Measurements from ENCODE around the gene COL24A1.
"Not testable (repeated sequence)": the region's sequence is repeated elsewhere in the genome, so short reads cannot be mapped to it uniquely, and the experiment has no call there.

COL24A1 gene

GRCh38 chr1:85801520-85801919 is 355.1 kb downstream of the COL24A1 start:
- H3F3A ChIP-seq (ENCODE audit: insufficient read depth, low read length), result no peaks in the 10 kb centered on the region
- no peak overlapping the region for H3K27ac ChIP-seq (ENCODE audit: low read depth, low read length, poor library complexity, severe bottlenecking)
- no peak overlapping the region for H3K9ac ChIP-seq (ENCODE audit: low read length)
- H3K4me1 ChIP-seq (ENCODE audit: insufficient read depth, low read length, severe bottlenecking), result no peaks in the 10 kb centered on the region
- no peaks in the 10 kb centered on the region for H3K79me2 ChIP-seq (ENCODE audit: insufficient read depth, low read length)
- no peaks in the 10 kb centered on the region for H3K36me3 ChIP-seq (ENCODE audit: insufficient read depth, low read length)
- no peaks in the 10 kb centered on the region for H3K27me3 ChIP-seq (ENCODE audit: insufficient read depth, low read length)
- TF ChIP-seq CTCF (IDR thresholded peaks at IDR 0.05; ENCODE audit: low read length) (no peak), EZH2 (IDR thresholded peaks at IDR 0.05; ENCODE audit: borderline replicate concordance, low read length) (no peak)
- no peak overlapping the region for H3K4me3 ChIP-seq (ENCODE audit: low read depth, low read length, poor library complexity, severe bottlenecking)
- H3K4me2 ChIP-seq (ENCODE audit: low read length), result no peak overlapping the region
- H3K9me3 ChIP-seq (ENCODE audit: low read length), result no peaks in the 10 kb centered on the region
- H3K9me2 ChIP-seq (ENCODE audit: low read depth, low read length), result no peaks in the 10 kb centered on the region
- H2AFZ ChIP-seq (ENCODE audit: low read length), result no peak overlapping the region
- no peaks in the 10 kb centered on the region for H4K20me1 ChIP-seq (ENCODE audit: insufficient read depth, low read length)

- Histone ChIP-seq H3K4me1 (ENCODE audit: insufficient read depth, low read length, severe bottlenecking) (no peaks in the 10 kb centered on the region), H4K20me1 (ENCODE audit: insufficient read depth, low read length) (no peaks in the 10 kb centered on the region), H3K4me3 (ENCODE audit: low read depth, low read length, poor library complexity, severe bottlenecking) (no peak overlapping the region), H3K79me2 (ENCODE audit: insufficient read depth, low read length) (no peaks in the 10 kb centered on the region), H3K9me3 (ENCODE audit: low read length) (no peaks in the 10 kb centered on the region), H3K9ac (ENCODE audit: low read length) (no peak overlapping the region), H3K36me3 (ENCODE audit: insufficient read depth, low read length) (no peaks in the 10 kb centered on the region), H2AFZ (ENCODE audit: low read length) (no peak overlapping the region), H3K27me3 (ENCODE audit: insufficient read depth, low read length) (no peaks in the 10 kb centered on the region), H3K4me2 (ENCODE audit: low read length) (no peak overlapping the region), H3K27ac (ENCODE audit: low read depth, low read length, poor library complexity, severe bottlenecking) (no peak overlapping the region), H3F3A (ENCODE audit: insufficient read depth, low read length) (no peaks in the 10 kb centered on the region), H3K9me2 (ENCODE audit: low read depth, low read length) (no peaks in the 10 kb centered on the region)
- TF ChIP-seq CTCF (IDR thresholded peaks at IDR 0.05; ENCODE audit: low read length) (no peak), EZH2 (IDR thresholded peaks at IDR 0.05; ENCODE audit: borderline replicate concordance, low read length) (no peak)
Measured at GRCh38 chr1:85799737-85800136, 356.8 kb downstream of the COL24A1 start.

- no peak overlapping the region for H2AFZ ChIP-seq (ENCODE audit: low read length)
- H4K20me1 ChIP-seq (ENCODE audit: insufficient read depth, low read length), result no peaks in the 10 kb centered on the region
- no peak overlapping the region for H3K27ac ChIP-seq (ENCODE audit: low read depth, low read length, poor library complexity, severe bottlenecking)
- no peaks in the 10 kb centered on the region for H3K36me3 ChIP-seq (ENCODE audit: insufficient read depth, low read length)
- H3K4me2 ChIP-seq (ENCODE audit: low read length), result no peak overlapping the region
- no peaks in the 10 kb centered on the region for H3K9me3 ChIP-seq (ENCODE audit: low read length)
- no peaks in the 10 kb centered on the region for H3K9me2 ChIP-seq (ENCODE audit: low read depth, low read length)
- no peaks in the 10 kb centered on the region for H3K79me2 ChIP-seq (ENCODE audit: insufficient read depth, low read length)
- no peak overlapping the region for H3K9ac ChIP-seq (ENCODE audit: low read length)
- no peak for TF ChIP-seq EZH2 (IDR thresholded peaks at IDR 0.05; ENCODE audit: borderline replicate concordance, low read length)
- TF ChIP-seq CTCF (IDR thresholded peaks at IDR 0.05; ENCODE audit: low read length), result no peak
- no peaks in the 10 kb centered on the region for H3K27me3 ChIP-seq (ENCODE audit: insufficient read depth, low read length)
- H3K4me3 ChIP-seq (ENCODE audit: low read depth, low read length, poor library complexity, severe bottlenecking), result no peak overlapping the region
- H3F3A ChIP-seq (ENCODE audit: insufficient read depth, low read length), result no peaks in the 10 kb centered on the region
- H3K4me1 ChIP-seq (ENCODE audit: insufficient read depth, low read length, severe bottlenecking), result no peaks in the 10 kb centered on the region
Measured at GRCh38 chr1:85798419-85798818, 358.2 kb downstream of the COL24A1 start.

- H2AFZ ChIP-seq (ENCODE audit: low read length); H3K4me2 ChIP-seq (ENCODE audit: low read length); H3K9me3 ChIP-seq (ENCODE audit: low read length); H3K9ac ChIP-seq (ENCODE audit: low read length); H4K20me1 ChIP-seq (ENCODE audit: insufficient read depth, low read length); H3K27me3 ChIP-seq (ENCODE audit: insufficient read depth, low read length); H3K79me2 ChIP-seq (ENCODE audit: insufficient read depth, low read length); H3K9me2 ChIP-seq (ENCODE audit: low read depth, low read length); H3K4me1 ChIP-seq (ENCODE audit: insufficient read depth, low read length, severe bottlenecking); H3K27ac ChIP-seq (ENCODE audit: low read depth, low read length, poor library complexity, severe bottlenecking); H3K36me3 ChIP-seq (ENCODE audit: insufficient read depth, low read length); H3F3A ChIP-seq (ENCODE audit: insufficient read depth, low read length); H3K4me3 ChIP-seq (ENCODE audit: low read depth, low read length, poor library complexity, severe bottlenecking): not testable (repeated sequence)
Measured at GRCh38 chr1:85777021-85777420, 379.6 kb downstream of the COL24A1 start.

All from OCI-LY1 (cell line).